ENCODE results near the gene ZNF211.

DNA sequence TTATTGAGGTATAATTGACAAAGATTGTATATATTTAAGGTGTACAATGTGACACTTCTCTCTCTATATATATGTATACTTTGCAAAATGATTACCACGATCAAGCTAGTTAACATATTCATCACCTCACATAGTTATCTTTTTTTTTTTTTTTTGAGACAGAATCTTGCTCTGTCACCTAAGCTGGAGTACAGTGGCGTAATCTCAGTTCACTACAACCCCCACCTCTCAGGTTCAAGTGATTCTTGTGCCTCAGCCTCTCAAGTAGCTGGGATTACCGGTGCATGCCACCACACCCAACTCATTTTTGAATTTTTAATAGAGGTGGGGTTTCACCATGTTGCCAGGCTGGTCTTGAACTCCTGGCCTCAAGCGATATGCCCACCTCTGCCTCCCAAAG lies 39.5 kb downstream of the ZNF211 start:
- TF ChIP-seq, protein P1, sequence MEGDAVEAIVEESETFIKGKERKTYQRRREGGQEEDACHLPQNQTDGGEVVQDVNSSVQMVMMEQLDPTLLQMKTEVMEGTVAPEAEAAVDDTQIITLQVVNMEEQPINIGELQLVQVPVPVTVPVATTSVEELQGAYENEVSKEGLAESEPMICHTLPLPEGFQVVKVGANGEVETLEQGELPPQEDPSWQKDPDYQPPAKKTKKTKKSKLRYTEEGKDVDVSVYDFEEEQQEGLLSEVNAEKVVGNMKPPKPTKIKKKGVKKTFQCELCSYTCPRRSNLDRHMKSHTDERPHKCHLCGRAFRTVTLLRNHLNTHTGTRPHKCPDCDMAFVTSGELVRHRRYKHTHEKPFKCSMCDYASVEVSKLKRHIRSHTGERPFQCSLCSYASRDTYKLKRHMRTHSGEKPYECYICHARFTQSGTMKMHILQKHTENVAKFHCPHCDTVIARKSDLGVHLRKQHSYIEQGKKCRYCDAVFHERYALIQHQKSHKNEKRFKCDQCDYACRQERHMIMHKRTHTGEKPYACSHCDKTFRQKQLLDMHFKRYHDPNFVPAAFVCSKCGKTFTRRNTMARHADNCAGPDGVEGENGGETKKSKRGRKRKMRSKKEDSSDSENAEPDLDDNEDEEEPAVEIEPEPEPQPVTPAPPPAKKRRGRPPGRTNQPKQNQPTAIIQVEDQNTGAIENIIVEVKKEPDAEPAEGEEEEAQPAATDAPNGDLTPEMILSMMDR (IDR thresholded peaks at IDR 0.05; ENCODE audit: extremely low read depth in 1 of 2, insufficient read depth in 1 of 2, low read depth in 1 of 2, low read length in 2 of 2), result no peak
- TF ChIP-seq EZH2 (IDR thresholded peaks at IDR 0.05; ENCODE audit: borderline replicate concordance, low read depth, low read length, severe bottlenecking) (no peak), POLR2A (IDR thresholded peaks at IDR 0.05; ENCODE audit: low read depth, low read length) (no peak), MYC (IDR thresholded peaks at IDR 0.05; ENCODE audit: low read depth, low read length) (no peak), POLR2AphosphoS5 (IDR thresholded peaks at IDR 0.05; ENCODE audit: insufficient read depth, low read depth, low read length) (no peak), GATA2 (IDR thresholded peaks at IDR 0.05; ENCODE audit: insufficient read depth, insufficient read length, low read depth, low read length) (no peak)
- TF ChIP-seq, protein P2, sequence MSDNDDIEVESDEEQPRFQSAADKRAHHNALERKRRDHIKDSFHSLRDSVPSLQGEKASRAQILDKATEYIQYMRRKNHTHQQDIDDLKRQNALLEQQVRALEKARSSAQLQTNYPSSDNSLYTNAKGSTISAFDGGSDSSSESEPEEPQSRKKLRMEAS (IDR thresholded peaks at IDR 0.05; ENCODE audit: insufficient read depth, insufficient read length), result no peak

All from endothelial cell of umbilical vein (primary cell).